ENCODE measurements around the gene NDUFAF8.

NDUFAF8 gene

DNA sequence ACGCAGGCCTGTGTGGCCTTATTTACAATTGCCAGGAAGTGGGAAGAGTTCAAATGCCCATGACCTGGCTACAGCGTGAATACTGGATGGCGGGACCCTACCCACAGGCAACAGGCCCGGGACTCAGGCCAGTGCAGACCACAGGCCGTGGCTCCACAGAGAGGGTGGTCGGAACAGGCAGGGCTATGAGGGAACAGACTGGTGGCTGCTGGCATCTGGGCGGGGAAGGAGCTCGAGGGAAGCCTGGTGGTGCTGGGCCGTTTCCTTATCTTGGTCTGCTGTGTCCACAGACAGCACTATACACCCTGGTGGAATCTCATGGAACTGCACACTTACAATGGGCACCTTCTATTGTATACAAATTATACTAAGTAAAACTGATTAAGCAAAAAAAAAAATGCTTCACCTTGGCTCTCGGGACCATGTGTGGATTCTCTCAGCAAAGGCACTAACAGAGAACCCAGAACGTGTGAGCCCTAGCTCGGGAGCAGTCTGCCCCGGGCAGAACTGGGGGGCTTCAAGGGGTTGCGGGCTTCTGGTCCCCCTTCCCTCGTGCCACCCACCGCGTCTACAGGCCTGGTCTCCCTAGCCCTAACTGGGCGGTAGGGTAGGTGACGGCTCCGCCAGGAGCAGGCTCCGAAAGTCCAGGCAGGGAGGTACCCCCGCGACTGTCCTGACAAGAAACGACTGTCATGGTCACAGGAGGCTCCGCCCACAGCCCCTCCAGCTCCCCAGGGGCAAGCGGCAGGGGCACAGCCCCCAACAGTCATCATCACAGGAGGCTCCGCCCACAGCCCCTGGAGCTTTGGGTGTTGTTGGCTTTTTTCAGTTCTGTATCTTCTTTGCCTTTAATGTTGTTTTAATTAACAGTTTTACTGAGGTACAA is 38.2 kb upstream of the NDUFAF8 start:
- DNase-seq (ENCODE audit: low spot score): peak; percentile 8

- DNase-seq (ENCODE audit: low spot score): no peak
These were observed 36.8 kb upstream of the NDUFAF8 start for GRCh38 chr17:81202318-81202717.

DNA sequence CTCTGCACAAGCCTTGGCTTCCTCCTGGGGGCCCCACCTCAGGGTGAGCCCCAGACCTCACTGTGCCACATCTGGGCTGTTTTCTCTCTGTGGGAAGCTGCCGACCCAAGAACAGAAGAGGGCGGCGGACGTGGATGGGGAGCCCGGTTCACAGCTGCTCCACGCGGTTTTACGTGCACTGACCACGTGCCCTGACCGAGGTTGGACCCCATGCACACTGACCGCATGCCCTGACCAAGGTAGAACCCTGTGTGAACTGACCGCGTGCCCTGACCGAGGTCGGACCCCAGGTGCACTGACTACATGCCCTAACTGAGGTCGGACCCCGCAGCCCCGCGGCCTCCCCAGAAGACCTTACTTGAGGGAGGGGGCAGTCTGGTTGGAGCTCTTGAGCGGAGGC is 36.0 kb upstream of the NDUFAF8 start:
- DNase-seq (ENCODE audit: low spot score): no peak

DNA sequence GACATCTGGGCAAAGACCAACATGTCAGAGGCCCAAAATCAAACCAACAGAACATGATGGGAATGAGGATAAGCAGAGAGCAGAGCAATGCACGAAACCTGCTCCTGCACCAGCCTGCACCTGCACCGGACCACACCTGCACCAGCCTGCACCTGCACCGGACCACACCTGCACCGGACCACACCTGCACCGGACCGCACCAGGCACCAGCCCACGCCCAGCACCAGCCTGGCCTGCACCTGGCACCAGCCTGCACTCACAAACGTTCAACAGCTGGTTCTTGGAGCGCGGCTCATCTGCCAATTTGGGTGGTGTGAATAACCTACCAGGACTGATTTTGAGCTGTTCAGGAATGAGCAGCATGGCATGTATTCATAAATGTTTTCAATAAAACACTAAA is 34.5 kb upstream of the NDUFAF8 start:
- no peak for DNase-seq (ENCODE audit: low spot score)

DNA sequence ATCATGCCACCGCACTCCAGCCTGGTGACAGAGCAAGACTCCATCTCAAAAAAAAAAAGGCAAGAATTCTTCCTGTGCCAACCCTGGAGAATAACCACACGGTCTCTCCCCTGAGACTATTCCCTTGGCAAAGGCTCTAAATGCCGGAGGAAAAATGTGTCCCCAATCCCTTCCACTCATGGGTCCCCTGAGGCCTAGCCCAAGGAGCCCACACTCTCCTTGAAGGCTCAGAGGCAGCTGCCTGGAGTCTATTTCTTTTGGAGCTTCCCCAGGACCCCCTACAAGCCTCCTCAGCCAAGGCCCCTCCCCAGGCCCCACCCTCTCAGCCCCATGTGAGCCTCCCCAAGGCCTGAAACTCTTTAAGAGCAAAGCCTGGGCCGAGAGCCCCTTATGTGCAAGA is 33.0 kb upstream of the NDUFAF8 start:
- no peak for DNase-seq (ENCODE audit: low spot score)

- DNase-seq (ENCODE audit: low spot score): no peak
These were observed 32.5 kb upstream of the NDUFAF8 start for GRCh38 chr17:81206657-81207056.

- no peak for DNase-seq (ENCODE audit: low spot score)
These were observed 31.2 kb upstream of the NDUFAF8 start for GRCh38 chr17:81207610-81208581.

- DNase-seq (ENCODE audit: low spot score): no peak
These were observed 30.5 kb upstream of the NDUFAF8 start for GRCh38 chr17:81208651-81209050.

DNA sequence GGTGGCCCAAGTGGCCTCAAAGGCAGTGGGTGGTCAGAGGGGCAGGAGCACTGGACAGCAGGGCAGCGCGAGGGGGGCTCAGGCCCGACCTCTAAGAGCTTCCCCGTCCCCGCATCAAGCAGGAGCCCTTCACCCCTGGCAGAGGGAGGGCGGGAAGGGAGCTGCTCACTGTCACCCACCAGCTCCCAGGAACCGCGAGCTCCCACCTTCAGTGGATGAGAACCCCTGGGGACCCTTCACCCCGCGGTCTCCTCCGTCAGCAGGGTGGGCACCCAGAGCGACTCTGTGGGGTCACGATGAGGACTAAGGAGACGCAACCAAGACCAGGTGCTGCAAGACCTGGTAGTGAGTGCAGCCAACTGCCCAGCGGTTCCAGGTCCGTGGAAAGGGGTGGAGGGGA is 30.0 kb upstream of the NDUFAF8 start:
- no peak for DNase-seq (ENCODE audit: low spot score)

DNA sequence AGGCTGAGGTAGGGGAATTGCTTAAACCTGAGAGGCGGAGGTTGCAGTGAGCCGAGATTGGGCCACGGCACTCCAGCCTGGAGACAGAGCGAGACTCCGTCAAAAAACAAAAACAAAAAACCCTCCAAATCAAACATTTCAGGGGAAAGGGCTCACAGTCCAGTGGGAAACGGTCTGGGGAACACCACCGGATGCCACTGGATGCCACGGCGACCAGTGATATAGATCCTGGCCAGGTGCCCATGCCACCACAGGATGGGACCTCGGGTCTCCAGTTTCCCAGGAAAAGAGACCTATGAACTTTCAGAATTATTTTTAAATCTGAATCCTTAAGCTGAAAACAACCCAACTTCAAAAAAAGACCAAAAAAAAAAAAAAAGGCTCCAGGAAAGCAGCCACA is 28.7 kb upstream of the NDUFAF8 start:
- no peak for DNase-seq (ENCODE audit: low spot score)

GRCh38 chr17:81210868-81211267 is 28.2 kb upstream of the NDUFAF8 start:
- DNase-seq (ENCODE audit: low spot score): no peak

- DNase-seq (ENCODE audit: low spot score): no peak
These were observed 26.8 kb upstream of the NDUFAF8 start for GRCh38 chr17:81212365-81212764.

DNA sequence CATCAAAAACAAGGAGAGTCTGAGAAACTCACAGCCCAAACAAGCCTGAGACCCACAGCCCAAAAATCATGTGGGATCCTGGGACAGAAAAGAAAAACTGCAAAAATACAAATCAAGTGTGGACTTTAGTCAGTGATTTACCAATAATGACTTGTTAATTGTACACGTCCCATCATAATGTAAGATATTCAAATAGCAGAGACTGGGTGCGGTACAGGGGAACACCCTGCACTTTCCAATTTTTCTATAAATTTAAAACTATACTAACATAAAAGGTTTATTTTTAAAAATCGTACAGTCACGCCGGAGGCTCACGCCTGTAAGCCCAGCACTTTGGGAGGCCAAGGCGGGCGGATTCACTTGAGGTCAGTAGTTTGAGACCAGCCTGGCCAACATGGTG is 25.1 kb upstream of the NDUFAF8 start:
- no peak for DNase-seq (ENCODE audit: low spot score)

DNA sequence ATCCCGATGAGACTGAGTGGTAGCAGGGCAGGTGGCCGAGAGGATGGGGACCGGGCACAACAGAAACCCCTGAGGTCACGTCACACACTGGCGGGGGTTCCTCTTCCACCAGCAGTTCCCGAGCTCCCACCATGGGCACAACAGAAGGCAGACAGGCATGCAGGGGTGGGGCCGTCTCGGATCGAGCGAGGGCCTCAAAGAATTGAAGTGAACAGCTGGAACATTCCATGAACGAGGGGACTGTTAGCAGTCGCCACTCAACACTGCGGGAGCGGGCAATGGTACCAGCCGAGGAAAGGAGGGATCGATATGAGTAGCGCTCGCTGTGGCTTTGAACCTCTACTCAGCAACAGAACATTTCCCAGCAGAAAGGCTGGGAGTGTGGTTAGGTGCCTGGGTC is 21.6 kb upstream of the NDUFAF8 start:
- no peak for DNase-seq (ENCODE audit: low spot score)

DNA sequence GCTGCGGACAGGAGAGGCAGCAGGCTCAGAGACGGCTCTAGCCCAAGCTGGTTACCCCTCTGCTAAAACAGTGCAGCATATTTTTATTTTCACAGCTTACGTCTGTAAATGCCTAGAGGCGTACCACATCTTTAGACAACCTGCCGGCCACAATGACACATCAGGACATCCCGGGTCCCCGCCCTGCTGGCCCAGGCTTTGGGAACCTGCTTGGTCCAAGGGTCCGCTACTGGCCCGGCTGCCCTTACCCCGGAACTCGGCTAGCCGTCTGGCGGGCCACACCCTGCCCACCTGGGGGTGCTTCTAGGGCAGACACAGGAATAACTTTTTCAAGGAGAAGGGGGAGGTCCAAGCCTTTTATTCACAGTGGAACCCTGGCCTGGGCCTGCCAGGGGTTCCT is 20.7 kb upstream of the NDUFAF8 start:
- no peak for DNase-seq (ENCODE audit: low spot score)

DNA sequence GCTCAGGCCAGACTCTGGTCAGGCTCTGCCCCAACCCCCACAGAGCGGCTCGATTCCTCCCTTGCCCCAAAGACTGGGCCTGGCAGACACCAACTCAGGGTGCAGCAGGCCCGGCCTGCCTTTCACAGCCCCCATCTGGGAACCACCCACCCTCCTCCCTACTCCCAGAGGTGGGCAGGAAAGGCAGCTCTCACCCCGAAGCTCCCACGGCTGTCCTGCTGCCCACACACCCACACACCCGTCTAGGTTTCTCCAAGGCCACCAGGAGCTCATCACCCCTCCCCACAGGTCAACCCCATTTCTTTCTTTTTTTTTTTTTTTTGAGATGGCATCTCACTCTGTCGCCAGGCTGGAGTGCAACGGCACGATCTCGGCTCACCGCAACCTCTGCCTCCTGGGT is 20.1 kb upstream of the NDUFAF8 start:
- no peak for DNase-seq (ENCODE audit: low spot score)

GRCh38 chr17:81219476-81220180 is 19.5 kb upstream of the NDUFAF8 start:
- no peak for DNase-seq (ENCODE audit: low spot score)

- no peak for DNase-seq (ENCODE audit: low spot score)
These were observed 17.7 kb upstream of the NDUFAF8 start for GRCh38 chr17:81221371-81221841.

- no peak for DNase-seq (ENCODE audit: low spot score)
These were observed 17.1 kb upstream of the NDUFAF8 start for GRCh38 chr17:81221842-81222619.

GRCh38 chr17:81222620-81222905 is 16.6 kb upstream of the NDUFAF8 start:
- no peak for DNase-seq (ENCODE audit: low spot score)

GRCh38 chr17:81222906-81223761 is 16.0 kb upstream of the NDUFAF8 start, which contains the start of gene CEP131:
Gene CEP131 (minus strand): TSS chr17:81222965. CDS start chr17:81220056, 2,909 bp downstream.
- peak; percentile 99 for DNase-seq (ENCODE audit: low spot score)

All from CD4-positive, alpha-beta T cell treated with Interleukin-2 at 100 ng/mL for 4 hours (primary cell).